ENCODE measurements around the gene MAP1LC3A.
A peak's percentile ranks its signal among the peaks of the same experiment; 100 is the strongest.

MAP1LC3A gene

DNA sequence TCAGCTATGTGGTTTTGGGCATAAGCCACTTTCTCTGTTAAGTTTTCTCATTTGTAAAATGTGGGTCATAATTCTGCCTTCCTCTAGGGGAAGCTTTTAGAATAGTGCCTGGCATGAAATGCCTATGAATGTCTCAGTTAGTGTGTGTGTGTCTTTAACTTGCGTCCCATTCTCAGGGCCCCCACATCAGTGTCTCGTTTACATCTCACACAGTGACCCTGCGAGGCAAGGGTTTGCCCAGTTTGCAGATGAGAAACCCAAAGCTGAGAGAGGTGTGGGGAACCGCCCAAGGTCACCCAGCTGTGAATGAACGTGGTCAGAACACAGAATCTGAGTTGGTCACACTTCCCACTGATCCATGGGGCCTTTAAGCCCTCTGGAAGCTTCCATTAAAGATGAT lies 28.2 kb upstream of the MAP1LC3A start:
- no peak for DNase-seq

DNA sequence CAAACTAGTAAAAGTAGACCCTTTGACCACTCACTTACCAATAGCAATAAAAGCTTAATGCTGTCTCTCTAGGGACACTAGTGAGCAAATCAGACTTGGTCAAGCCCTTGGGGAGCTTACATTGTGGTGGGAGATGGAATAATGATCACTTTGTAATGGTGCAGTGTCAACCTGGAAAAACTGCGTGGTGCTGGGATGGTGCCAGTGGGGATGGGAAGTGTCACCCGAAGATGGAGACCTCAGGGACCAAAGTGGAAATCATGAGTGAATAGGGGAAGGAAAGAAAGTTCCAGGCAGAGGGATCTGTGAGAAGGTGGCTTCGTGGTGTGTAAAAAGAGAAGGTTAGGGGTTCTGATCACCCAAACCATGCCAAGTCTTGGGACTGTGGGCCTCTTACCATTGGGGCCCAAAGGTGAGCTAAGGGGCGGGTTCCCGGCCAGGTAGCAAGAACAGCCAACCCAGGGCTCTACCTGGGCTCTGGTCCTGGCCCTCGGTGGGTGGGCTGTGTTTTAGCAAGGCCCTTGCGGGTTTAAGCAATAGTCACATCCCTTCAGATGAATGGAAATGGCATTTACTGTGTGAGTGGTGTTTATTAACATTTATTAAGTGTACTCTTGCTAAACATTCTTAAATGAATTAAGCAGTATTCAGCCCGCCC lies 26.8 kb upstream of the MAP1LC3A start:
- no peak for DNase-seq

DNA sequence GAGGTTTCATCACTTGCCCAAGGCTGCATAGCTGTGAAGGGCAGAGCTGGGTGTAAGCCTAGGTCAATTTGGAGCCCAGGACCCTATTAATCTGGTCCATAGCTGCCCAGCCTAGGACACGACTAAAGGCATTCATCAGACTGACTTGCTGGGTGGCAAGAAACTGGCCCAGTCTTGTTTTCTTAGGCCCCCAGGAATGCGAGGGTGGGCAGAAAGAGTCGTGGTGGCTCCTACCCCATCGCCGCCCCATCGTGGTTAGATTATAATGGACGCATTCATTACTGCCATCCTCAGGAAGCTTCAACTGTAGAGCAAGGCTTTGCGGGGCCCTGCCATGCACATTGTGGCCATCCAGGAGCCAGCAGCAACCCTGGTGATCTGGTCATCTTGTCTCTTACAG lies 26.2 kb upstream of the MAP1LC3A start:
- DNase-seq = no peak

DNA sequence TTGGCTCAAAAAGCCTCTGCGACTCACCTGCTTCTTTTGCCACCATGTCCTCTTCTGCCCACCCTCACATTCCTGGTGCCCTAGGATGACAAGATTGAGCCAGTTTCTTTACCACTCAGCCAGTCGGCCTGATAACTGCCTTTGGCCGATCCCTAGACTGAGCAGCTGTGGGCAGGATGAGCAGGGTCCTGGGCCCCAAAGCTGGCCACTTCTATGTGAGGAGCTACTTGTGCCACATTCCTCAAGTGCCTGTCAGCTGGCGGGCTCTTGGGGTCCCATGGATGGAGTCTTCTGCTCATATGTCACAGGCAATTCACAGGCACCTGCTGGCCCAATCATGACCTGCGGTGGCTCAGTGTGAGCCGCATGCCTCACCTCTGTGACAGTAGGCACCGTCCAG lies 25.8 kb upstream of the MAP1LC3A start:
- DNase-seq = no peak

DNA sequence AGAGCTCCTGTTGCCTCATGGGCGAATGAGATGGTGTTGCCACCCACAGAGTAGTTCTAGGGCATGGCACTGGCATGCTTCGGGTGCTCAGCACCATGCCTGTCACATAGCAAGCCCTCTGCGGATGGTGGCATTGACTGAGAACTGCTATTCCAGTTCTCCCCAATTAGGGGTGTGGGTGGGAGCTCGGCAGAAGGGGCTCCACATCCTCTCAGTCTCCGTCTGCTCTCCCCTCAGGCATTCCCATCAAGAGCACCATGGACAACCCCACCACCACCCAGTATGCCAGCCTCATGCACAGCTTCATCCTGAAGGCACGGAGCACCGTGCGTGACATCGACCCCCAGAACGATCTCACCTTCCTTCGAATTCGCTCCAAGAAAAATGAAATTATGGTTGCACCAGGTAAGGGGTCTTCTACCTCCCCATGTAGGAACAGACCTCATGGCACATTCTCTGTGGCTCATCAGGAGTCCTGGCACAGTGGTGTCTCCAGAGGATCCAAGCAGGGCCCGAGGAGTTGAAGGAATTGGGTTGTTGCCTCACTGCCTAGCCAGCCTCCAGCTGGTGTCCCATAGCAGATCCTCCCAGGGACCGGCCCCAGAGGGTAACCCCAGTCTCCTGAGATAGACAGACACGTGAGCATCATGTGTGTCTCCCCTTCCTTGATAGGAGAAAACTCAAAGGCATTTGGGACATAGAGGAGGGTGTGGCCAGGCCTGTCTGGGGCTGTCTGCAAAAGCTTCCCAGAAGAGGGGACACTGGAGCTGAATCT lies 23.9 kb upstream of the MAP1LC3A start:
- DNase-seq = no peak

DNA sequence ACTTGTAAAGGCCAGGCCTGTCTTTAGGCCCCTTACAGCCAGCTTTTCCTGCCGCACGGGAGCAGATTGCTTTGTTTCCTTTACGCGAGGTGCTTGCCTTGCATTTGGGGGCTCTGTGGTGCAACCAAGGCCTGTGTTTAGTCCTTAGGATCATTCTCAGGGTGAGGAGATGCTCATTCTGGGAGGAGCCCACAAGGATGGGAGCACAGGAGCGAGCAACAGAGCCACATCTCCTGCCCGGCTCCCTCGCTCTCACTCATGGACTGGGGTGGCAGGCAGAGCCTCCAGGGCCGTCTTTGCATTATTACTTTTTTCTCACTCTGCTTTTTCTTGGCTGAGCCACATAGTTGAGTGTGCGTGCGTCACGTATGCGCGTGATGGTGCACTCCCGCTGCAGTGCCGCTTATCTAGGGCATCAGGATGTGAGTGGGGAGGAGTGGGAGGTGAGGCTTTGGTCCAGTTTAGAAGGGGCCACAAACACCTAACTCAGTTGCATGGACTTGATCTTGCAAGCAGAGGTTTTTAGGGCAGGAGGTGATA lies 23.1 kb upstream of the MAP1LC3A start:
- DNase-seq = no peak

DNA sequence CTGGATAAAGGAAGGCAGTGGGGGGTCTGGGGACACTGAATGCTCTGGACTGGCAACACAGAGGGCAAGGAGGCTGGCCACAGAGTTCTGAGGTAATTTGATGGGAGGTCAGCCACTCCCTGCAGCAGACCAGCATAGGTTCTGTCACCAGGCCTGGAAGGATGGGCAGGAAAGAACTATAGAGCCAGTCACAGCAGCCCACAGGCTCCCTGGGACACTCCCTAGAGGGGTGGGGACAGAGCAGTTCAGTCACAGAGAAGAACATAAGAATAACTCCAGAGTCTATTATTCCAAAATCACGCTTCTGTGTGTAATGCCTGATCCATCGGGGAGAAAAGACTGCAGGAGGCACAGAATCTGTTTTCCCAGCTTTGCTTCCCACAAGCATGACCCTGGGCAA lies 22.7 kb upstream of the MAP1LC3A start:
- no peak for DNase-seq

DNA sequence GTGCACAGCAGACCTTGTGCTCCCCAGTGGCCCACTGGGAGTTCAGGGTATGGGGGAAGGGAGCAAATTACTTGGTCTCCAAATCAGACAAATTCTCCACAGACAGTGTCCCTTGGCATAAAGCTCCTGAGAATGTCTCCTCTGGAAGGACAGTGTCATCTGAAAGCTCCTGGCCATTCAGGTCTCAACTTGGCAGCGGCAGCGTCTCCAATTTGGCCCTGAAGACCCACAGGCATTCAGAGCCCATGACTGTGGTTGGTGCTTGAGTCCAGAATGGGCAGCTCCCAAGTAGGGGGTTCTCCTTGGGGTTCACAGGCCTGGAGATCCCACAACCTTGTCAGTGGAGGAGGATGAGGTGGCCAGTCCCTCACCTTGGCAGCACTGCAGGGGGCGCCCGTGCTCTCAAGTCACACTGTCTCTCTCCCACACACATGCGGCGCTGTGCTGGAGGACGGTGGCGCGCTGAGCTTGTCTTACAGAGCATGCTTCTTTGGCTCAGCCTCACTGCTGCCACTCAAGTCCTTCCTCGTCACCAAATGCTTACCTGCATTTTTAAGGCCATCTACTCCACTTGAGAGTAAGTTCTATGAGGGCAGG lies 21.6 kb upstream of the MAP1LC3A start:
- peak; percentile 69 for DNase-seq

DNA sequence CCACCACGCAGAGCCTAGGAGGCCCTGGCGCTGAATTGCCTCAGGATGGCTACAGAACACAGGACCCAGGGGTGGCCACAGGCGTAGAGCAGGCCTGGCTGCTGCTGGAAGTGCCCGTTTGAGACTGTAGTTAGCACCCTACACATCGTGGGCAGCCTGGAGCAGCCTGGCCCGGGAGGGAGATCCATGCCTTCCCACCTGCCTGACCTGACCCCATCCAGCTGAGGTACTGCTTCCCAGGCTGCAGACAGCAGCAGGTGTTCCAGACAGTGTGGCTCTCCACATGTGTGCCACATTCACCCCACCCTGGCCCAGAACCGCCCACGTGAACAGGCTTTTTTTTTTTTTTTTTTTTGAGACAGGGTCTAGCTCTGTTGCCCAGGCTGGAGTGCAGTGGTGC lies 20.9 kb upstream of the MAP1LC3A start:
- DNase-seq = no peak

DNA sequence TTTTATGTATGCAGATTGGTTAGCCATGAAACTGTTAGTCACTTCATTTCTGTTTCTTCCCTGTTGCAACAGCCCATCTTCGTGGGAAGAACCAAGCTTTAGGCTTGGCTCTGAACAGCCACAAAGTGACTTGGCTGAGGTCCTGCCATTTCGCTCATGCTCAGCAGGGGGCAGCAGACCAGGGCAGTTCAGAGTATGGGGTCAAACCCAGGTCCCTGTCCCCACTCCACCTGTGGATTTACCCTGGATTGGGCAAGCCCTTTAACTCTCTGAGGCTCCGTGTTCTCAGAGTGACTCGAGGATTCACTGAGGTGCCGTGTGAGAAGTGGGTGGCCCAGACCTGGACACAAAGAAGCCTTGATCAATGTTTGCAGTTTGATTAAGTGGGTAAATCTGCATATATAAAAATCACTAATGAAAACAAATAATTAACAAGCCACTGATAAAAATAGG lies 19.8 kb upstream of the MAP1LC3A start:
- peak; percentile 81 for DNase-seq

DNA sequence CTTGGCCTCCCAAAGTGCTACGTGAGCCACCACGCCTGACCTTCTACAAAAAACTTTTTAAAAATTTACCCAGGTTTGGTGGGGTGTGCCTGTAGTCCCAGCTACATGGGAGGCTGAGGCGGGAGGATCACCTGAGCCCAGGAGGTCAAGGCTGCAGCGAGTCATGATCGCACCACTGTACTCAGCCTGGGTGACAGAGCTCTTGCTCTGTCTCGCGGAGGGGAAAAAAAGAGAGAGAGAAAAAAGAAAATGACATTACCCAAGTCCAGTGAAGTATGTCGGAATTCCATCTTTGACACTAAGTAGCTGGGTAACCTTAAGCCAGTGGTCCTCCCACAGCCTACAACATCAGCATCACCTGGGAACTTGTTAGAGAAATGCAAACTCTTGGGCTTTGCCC lies 18.8 kb upstream of the MAP1LC3A start:
- no peak for DNase-seq

DNA sequence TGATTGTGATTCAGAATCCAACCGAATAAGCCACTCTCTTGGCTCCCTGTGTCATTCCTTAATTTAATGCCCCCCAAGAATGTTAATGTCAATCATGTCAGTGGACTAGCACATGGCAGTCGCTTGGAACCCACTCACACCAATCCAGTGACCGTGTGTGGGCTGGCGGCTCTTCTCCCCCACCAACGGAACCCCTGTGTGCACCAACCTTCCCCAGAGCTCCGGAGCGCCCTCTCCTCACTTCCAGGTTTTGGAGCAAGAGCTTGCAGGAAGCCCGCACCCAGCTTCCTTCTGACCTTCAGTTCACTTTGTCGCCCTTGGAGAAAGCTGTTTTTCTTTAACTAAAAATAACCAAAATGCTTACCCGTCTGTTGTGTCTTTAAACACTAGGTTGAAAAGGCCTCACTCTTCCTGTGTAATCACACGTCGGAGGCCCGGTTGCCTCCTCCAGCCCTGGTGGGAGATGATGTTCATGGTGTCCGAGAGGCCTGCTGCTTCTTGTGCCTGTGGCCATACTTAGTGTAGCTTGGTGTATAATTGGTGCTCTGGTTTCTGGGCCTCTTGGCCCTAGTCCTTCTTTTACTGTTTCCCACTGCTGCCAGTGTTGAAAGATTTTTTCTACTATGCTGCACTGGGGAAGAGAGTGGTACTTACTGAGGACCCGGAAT lies 17.8 kb upstream of the MAP1LC3A start:
- DNase-seq = no peak

DNA sequence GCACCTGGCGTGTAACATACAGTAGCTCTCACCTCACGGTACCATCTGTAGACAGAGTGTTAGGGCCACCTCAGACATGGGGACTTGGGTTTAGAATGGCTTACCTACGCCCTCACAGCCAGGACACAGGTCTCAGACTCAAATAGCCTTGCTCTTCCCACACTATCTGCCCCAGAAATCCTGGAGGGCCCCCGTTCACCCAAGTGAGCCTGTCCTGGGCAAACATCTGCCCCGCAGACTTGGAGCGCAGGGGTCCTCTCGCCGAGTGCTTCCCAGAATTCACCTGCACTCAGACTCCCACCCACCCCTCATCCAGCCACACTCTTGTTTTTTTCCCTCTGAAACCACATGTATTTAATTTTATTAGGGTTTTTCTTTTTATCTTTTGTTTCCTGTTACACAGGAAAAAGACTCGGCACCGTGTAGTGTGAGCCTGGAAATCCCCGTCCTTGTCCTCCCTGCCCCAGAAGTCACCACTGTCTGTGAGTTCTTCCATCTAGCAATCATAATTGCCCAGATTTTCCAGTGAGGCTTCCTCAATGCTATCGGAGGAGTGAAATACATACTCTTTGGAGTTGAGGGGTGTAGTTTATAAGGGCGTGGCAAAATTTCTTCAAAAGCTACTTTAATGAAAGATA lies 17.1 kb upstream of the MAP1LC3A start:
- DNase-seq = no peak

DNA sequence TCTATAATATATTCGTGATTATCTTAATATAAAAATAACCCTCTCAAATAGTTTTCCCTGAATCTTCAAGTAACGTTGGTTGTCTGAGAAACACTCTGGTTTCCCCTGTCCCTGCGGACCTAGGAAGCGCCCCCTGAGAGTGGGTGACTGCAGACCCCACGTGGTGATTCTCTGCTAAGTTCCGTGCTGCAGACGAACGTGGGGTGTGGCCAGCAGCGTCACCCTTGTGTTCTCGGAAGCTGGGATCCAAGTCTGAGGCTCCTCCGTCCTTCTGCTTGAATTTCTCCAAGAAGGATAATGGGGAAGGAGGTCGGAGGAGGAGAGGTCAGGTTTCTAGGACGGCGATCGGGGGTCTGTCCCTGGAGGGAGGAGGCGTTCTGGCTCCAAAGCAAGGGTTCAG lies 16.6 kb upstream of the MAP1LC3A start:
- no peak for DNase-seq

DNA sequence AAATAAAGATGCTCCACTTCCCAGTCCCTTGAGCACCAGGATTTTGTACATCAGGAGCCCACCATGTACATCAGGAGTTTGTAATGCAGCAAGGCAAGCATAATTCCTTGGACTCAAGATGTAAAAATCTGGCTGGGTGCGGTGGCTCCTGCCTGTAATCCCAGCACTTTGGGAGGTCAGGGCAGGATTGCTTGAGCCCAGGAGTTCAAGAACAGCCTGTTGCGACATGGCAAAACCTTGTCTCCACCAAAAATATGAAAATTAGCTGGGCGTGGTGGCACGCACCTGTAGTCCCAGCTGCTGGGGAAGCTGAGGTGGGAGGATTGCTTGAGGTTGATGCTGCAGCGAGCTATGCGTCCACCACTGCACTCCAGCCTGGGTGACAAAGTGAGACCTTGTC lies 16.1 kb upstream of the MAP1LC3A start:
- DNase-seq = no peak

DNA sequence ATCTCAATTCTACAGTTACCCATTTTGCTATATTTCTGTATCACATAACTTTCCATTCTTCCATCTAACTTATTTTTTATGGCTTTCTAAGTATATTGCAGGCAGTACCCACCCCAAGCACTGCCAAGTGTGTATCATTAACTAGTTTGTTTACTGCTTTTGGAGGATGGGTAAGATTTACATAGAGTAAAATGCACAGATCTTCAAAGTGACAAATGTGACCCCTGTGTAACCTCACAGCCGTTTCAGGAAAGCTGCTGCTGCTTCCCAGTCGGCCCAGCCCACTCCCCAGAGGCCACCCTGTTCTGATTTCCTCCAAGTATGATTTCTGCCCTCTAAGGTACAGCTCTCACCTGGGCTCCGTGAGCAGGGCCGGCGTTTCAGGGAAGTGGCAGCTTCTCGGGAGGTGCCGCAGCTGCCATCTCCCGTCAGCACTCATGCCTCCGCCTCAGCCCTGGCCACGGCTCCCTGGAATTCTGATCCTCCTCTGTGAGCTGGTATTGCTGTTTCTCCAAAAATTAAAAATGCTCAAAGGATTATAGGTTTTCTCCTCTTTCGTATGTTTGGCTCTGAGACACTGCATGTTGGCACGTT lies 15.0 kb upstream of the MAP1LC3A start:
- DNase-seq = no peak

DNA sequence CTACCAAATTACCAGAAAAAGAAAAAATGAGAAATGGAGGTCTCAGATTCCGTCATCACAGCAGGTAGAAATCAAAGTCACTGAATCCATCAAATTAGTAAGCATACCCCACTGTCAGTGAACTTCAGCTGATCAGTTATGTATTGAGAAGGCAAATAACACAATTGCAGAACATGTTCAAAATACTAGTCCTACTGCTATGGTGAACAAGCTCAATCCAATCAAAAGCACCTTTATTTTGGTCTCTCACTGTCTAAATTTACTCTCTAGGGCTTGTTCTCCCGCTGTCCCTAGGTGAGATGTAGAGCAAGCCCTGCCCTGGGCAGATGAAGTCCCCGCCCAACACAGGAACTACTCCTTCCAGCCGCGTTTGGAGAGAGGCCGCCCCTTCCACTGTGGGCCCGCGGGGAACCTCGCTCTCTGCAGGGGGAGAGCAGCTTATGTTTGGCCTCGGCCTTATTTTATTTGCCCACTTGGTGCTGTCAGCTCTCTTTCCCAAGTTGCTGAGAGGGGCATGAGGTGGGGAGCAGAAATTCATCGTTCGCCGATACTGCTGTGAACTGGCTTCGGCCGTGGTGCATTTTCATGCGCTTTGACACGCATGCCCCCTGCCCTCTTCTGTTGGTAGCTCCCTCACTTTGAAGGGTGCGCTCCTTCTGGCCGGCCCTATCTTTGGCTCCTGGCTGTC lies 14.3 kb upstream of the MAP1LC3A start:
- DNase-seq = peak; percentile 65

DNA sequence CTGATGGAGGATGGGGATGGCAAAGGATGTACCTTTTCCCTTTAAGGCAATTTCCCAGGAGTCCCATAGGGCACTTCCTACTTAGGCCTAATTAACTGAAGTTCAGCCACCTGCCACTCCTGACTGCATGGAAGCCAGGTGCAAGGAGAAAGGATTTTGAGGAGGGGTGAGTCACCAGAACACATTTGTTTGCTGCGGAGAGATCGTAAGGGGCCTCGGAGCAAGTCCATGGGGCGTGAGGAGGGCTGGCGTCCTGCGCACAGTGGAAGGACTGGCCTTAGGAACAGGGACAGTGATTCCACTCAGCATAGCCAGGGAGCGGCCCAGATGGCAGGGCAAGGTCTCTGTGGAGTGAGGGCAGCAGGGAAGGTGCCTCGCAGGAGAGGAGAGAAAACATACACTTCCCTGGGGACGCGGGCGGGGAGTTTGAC lies 11.8 kb upstream of the MAP1LC3A start:
- no peak for DNase-seq

DNA sequence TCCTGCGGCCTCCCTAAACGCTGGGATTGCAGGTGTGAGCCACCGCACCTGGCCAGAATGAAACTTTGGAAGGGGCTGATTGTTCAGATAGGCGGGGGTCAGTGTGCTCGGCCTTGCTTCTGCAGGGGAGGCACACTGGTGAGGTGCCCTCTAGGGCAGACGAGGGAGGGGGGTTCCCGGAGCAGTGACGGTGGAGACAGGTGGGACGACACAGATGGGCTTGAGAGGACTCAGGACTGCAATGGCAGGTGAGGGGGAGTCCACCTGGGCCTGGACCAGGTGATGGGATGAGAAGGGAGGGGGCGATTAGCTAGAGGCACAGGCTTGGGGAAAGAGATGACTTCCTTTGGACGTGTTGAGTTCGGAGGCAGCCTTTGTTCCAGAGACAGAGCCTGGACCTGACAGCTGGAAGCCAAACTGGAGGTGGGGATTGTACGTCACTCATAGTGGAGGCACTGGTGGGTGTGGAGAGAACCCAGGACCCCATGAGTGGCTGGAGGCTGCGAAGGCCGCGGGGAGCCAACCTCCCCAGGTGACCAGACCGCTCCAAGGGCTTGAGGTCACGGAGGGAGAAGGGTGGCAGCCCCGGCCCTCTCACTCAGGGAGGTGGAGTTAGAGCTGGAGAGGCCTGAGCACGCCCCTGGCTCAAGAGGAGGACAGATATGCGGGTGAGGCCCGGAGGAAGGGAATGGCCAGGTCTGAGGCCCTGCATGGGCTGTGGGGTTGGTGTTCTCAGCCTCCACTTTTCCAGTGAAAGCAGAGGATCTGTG lies 10.5 kb upstream of the MAP1LC3A start:
- DNase-seq = no peak

DNA sequence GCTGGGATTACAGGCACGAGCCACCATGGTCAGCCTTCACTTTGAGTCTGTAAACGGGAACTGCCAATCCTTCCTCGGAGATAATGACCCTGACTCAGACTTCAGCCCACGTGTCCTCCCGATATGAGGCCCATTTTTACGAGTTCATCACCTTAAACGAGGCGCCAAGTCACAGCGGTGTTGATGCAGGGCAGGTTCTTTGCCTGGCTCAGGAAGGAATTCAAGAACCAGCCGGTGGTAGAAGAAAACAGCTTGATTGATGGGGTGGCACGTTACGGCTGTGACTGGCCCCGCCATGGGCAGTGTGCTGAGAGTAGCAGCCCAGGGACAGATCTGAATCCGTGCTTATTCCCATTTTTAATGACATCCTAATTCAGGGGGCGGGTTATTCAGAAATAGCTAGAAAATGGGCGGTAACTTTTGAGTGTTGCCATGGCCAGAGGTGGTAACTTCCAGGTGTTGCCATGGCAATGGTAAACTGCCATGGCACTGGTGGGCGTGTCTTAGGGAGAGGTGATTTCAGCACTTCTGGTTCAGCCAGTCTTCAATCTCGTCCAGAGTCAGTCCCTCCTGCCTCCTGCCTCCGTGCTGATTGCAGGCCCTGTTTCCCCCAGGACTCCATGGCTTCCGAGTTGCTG lies 9.1 kb upstream of the MAP1LC3A start:
- no peak for DNase-seq

DNA sequence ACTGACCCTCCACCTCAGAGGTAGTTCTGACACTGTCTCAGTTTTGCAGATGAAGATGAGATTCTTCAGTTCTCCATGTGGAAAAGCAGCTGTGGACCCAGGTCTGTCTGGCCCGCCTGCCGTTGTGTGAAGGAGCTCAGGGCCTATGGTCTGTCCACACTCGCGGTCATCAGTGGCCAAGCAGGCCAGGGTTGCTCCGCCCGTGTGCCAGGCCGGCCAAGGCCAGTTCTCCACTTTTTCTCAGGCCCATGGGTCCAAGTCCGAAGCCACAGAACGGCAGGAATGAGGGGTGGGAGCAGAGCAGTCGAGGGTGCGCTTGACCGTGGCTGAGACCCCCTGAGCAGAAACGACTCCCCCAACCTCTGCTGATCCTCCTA lies 8.6 kb upstream of the MAP1LC3A start:
- no peak for DNase-seq
